Esophagus muscularis mucosa (tissue), 3 donors: ENCODE data around the gene CAMK2N2.

Source experiments
- POLR2A ChIP-seq: fragments of 450-650 bp; IDR thresholded peaks from one replicate; pipeline ENCODE4 v1.6.1; 2017; ENCODE audit warnings: antibody characterized with exemption, moderate library complexity, mild to moderate bottlenecking, low read depth
- POLR2AphosphoS5 ChIP-seq, 2 donors: sonication (generic); formaldehyde crosslinking; IDR thresholded peaks; one replicate each; pipeline ENCODE4 v1.6.1; 2017; ENCODE audit warnings: antibody characterized with exemption in 2 of 2
- TF ChIP-seq, protein P1 (sequence below), 3 experiments: fragments of 200-600 bp in 2 of 3; fragments of 450-650 bp in 1 of 3; sonication (generic) in 2 of 3; IDR thresholded peaks; one replicate each; pipeline ENCODE4 v1.5.1; 2017 to 2019; ENCODE audit warnings: antibody characterized with exemption in 3 of 3, mild to moderate bottlenecking in 2 of 3, moderate library complexity in 1 of 3

DNA sequence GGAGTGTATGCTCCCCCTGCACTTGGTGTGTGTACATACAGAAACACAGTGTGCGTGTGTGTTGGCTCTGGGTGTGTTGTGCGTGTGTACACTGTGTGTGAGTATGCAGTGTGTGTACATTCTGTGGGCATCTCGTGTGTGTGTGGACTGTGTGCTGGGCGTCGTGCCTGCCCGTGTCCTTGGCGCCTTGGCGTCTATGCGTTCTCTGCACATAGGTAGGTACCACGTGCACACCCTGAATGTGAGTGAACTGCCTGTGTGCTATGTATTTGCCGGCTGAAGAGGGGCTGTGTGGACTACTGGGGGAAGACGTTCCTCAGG lies 14.0 kb upstream of the CAMK2N2 start:
- TF ChIP-seq POLR2A = no peak
- TF ChIP-seq, protein P1, sequence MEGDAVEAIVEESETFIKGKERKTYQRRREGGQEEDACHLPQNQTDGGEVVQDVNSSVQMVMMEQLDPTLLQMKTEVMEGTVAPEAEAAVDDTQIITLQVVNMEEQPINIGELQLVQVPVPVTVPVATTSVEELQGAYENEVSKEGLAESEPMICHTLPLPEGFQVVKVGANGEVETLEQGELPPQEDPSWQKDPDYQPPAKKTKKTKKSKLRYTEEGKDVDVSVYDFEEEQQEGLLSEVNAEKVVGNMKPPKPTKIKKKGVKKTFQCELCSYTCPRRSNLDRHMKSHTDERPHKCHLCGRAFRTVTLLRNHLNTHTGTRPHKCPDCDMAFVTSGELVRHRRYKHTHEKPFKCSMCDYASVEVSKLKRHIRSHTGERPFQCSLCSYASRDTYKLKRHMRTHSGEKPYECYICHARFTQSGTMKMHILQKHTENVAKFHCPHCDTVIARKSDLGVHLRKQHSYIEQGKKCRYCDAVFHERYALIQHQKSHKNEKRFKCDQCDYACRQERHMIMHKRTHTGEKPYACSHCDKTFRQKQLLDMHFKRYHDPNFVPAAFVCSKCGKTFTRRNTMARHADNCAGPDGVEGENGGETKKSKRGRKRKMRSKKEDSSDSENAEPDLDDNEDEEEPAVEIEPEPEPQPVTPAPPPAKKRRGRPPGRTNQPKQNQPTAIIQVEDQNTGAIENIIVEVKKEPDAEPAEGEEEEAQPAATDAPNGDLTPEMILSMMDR (IDR thresholded peaks at IDR 0.05) = no peak
- no peak for TF ChIP-seq POLR2AphosphoS5 (IDR thresholded peaks at IDR 0.05)
